ENCODE measurements around the gene MME.
"Not testable (repeated sequence)": the region's sequence is repeated elsewhere in the genome, so short reads cannot be mapped to it uniquely, and the experiment has no call there.

The MME gene

DNA sequence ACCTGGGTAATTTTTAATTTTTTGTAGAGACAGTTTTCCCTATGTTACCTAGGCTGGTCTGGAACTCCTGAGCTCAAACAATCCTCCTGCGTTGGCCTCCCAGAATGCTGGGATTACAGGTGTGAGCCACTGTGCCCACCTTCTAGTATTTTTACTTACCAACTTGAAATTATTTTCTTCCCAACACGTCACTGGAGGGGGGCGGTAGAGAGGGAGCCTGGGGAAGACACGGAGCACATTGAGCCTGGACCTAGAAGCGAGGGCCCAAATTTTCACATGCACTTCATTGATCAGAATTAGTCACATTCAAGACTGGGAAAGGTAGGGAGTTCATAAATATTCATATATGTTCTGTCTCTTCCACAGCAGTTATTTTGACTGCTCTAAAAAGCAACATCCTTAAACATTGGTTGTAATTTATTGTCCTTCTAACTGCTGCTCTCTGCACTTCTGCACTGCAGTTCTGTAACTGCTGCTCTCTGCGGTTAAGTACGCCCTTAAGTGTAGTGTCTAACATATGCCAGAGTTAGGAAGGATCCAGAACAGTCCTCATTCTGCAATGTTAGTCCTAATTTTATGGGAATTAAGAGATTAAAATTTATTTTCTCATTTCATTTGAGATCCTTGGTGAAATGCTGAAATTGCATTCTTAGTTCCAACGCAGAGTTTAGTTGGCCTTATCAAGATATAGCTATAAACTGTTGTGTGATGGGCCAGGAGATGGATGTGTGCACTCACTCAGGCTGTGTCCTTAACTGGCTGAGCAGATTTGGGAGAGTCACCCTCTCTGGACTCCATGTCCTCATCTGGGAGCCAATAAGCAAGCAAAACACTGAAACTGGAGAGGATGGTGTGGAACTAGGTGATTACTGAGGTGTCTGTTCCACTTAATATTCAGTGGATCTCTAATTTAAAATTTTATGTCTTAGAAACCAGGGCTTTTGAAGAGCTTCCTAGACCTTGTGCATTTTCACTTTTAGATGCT is 115.1 kb downstream of the MME start:
- no peak for DNase-seq

- DNase-seq, result no peak
These were observed 116.3 kb downstream of the MME start for GRCh38 chr3:155196131-155197021.

- no peak for DNase-seq
These were observed 117.7 kb downstream of the MME start for GRCh38 chr3:155197786-155198185.

DNA sequence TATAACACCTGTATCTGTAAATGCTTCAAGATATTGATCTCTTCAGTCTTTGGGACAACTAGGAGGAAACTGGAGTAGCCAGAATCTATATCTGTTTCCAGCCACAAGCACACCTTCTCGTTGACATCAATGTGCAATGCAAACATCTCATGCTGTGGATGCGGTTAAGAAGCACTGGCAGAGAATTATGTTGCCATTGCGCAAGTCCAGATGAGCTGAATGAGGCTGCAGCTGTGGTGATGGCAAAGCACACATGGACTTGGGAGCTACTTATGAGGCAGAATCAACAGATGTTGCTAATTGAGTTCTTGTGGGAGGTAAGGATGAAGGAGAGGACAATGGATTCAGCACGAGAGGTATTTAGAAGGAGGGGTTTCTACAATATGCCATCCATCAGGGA is 122.5 kb downstream of the MME start:
- DNase-seq, result no peak

GRCh38 chr3:155204851-155205250 is 124.7 kb downstream of the MME start:
- DNase-seq, result no peak

- DNase-seq, result no peak
These were observed 128.2 kb downstream of the MME start for GRCh38 chr3:155208183-155208800.

GRCh38 chr3:155210736-155211135 is 130.6 kb downstream of the MME start:
- DNase-seq, result no peak

DNA sequence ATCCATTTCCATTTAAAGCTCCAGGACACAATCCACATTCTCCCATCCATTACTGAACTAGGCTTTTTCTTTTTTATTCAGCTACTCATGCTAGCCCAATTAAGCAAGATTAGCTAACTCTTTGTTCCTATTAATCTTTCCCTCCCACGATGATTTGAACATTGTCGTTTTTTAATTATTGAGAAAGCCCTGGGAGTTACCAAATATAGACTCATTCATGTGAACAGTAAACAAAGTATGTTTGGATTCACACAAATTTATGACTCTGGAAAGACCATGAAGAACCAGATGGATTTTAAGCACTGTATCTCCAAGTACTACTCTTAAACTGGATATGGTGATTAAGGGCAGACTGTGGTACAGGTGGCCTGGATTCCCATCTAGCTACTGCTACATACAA is 131.1 kb downstream of the MME start:
- DNase-seq, result no peak

- no peak for DNase-seq
These were observed 131.8 kb downstream of the MME start for GRCh38 chr3:155211940-155212339.

DNA sequence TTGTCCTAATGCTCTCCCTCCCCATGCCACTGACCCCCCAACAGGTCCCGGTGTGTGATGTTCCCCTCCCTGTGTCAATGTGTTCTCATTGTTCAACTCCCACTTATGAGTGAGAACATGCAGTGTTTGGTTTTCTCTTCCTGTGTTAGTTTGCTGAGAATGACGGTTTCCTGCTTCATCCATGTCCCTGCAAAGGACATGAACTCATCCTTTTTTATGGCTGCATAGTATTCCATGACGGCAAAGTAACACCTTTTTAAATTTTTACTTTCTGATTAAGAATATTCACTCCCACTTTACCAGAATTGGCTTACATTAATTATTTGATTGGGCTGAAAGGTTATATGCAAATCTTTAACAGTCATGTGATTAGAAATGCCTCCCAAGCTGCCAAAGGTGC is 135.9 kb downstream of the MME start:
- DNase-seq, result not testable (repeated sequence)

DNA sequence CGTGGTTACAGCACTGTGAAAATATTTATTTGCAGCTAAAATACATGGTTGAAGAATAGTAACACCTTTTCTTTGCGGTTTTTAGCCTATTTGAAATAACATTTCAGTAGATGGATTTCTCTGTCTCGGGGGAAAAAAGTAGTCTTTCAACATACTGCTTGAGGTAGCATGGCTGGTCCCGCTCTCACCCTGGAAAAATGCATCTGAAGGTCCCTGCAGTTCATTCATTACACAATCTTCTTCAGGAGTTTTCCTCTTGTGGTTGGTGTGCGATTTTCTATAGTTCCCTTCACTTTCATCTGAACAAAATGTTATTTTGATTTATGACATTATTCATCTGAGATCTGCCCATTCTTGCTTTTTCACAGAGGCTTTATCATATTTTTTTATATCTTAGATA is 137.5 kb downstream of the MME start:
- no peak for DNase-seq

GRCh38 chr3:155218462-155218861 is 138.3 kb downstream of the MME start:
- DNase-seq, result no peak

- no peak for DNase-seq
These were observed 139.0 kb downstream of the MME start for GRCh38 chr3:155219106-155219505.

DNA sequence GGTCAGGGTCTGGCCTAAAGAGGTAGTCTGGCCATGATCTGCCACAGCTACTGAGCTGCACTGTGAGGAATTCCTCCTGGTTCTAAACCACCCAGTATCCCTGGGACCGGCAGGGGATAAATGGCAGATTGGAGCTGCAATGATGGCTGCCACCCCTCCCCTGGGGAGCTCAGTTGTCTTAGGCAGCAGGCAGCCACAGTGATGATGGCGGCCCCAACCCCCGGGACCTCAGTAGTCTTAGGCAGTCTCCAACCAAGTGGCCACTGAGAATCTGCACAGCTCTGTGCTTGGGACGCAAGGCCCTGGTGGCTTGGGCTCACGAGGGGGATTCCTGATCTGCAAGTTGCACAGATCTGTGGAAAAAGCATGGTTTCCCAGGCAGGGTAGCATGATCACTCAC is 145.3 kb downstream of the MME start:
- no peak for DNase-seq

DNA sequence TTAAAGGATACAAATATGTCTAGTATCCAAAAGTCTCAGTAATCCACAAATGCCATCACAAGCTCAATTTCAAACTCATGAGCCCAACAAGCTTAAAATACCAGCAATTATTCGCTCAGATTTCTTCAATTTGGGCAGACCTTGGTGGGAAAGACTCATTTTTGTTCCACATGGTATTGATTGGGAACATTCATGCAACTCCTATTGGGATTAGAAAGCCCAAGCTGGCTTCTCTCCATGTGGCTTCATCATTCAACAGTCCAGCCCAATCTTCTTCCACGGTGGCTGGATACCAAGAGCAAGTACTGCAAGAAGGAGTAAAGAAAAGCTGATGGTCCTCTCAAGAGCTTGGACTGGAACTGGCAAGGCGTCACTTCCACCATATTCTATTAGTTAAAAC is 147.0 kb downstream of the MME start:
- DNase-seq, result no peak

DNA sequence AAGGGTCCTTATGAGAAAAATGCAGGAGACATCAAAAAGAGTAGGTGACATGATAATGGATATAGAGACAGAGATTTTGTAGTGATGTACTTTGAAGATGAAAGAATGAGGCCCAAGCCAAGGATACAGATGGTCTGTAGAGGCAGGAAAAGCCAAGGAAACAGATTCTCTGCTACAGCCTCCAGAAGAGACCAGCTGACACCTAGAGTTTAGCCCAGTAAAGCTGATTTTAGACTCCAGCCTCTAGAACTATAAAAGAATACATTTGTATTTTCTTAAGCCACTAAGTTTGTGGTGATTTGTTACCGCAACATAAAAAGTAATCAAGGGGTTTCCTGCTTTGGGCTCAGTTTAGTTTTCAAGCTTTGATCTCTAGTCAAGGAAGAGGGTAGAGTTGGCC is 148.6 kb downstream of the MME start:
- no peak for DNase-seq

DNA sequence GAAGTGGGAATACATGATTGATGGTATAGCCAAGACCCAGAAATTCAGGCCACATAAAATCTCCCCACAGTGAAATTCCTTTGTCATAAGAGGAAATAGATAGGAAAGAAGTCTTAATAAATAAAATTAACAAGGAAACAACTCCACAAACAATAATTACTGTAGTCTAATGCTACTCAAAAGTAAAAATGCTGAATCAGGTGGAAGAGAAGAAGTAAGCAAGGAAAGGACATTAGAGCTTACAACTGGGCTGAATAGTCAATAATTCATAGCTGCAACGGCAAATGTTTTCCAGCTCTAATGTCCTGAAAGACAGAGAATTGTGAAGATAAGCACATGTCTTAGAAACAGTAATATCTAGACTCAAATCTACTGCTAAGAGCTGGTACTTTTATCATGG is 149.0 kb downstream of the MME start:
- DNase-seq, result no peak

- no peak for DNase-seq
These were observed 150.3 kb downstream of the MME start for GRCh38 chr3:155230382-155230781.

DNA sequence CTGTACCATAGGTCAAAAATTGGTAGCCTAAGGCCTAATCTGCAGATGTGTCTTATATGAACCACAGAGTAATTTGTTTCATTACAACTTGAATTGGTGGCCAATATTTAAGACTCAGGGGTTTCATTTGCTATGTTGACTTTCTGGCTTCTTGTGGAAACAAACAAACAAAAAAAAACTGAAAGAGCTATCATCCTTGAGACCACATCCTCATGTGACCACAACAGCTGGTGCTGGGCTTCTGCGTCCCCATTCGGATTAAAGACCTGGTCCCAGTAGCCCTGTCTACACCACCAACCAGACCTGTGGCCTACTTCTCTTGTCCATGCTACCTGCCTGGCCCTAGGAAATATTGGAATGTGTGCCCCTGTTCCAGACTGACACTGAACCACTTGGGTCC is 151.7 kb downstream of the MME start:
- DNase-seq, result no peak

- DNase-seq, result no peak
These were observed 152.5 kb downstream of the MME start for GRCh38 chr3:155232605-155233004.

DNA sequence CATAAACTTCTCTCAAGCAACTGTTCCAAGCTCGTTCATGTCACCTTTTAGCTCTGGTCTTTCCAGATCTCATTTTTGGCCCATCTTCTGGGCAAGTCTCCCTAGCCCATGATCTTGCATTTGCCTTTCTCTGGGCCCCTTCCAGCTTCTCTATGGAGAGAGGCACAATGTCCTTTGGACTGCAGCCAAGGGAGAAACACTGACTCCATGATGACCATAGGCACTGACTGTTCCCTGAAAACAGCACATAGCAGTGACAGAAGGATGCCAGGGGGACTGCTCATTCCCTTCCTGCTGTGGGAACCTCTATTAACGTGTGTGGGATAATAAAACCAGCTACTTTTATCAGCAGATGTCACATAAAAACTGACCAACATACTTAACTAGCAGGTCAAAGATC is 153.1 kb downstream of the MME start:
- no peak for DNase-seq
